HepG2 (cell line): Measurements from ENCODE around the gene HBQ1. TPM values are rescaled to one million over a fixed set of nuclear protein-coding genes. Genes with fewer than 3 reads are reported as not detected.

Source experiments
- HIC2 ChIP-seq: sonication (generic); formaldehyde crosslinking; IDR thresholded peaks from 2 replicates; pipeline ENCODE4 v1.9.0; 2022; ENCODE audit warnings: low read depth, missing genetic modification reagents
- KDM5A ChIP-seq: fragments of 200-600 bp; sonication (generic); IDR thresholded peaks from 2 replicates; pipeline ENCODE4 v1.7.0; 2018; ENCODE audit warnings: antibody characterized with exemption, mild to moderate bottlenecking, low read length, borderline replicate concordance
- MAFG ChIP-seq: sonication (generic); formaldehyde crosslinking; IDR thresholded peaks from 2 replicates; pipeline ENCODE4 v1.5.1; 2020; ENCODE audit warnings: mild to moderate bottlenecking, missing genetic modification reagents
- NFYC ChIP-seq: IDR thresholded peaks from 2 replicates; pipeline ENCODE4 v1.6.1; 2016; ENCODE audit warnings: missing genetic modification reagents, missing compliant biosample characterization
- PAX8 ChIP-seq: sonication (generic); formaldehyde crosslinking; IDR thresholded peaks from 2 replicates; pipeline ENCODE4 v1.8.0; 2022; ENCODE audit warnings: mild to moderate bottlenecking, missing genetic modification reagents, borderline replicate concordance
- PLSCR1 ChIP-seq: sonication (generic); formaldehyde crosslinking; IDR thresholded peaks from 2 replicates; pipeline ENCODE4 v1.5.0; 2020; ENCODE audit warnings: missing genetic modification reagents, mild to moderate bottlenecking, borderline replicate concordance
- RBAK ChIP-seq: sonication (generic); formaldehyde crosslinking; IDR thresholded peaks from 2 replicates; pipeline ENCODE4 v1.5.1; 2020; ENCODE audit warnings: mild to moderate bottlenecking, missing genetic modification reagents
- RFXAP ChIP-seq: sonication (generic); formaldehyde crosslinking; IDR thresholded peaks from 2 replicates; pipeline ENCODE4 v1.4.0; 2020; ENCODE audit warnings: missing genetic modification reagents, borderline replicate concordance
- SKIL ChIP-seq: sonication (generic); formaldehyde crosslinking; IDR thresholded peaks from 2 replicates; pipeline ENCODE4 v1.8.0; 2022; ENCODE audit warnings: missing genetic modification reagents, mild to moderate bottlenecking, moderate library complexity, borderline replicate concordance
- SNRNP70 ChIP-seq: fragments of 200-400 bp; formaldehyde crosslinking; IDR thresholded peaks from 2 replicates; pipeline ENCODE4 v1.6.1; 2017; ENCODE audit warnings: mild to moderate bottlenecking, low read depth, low read length, moderate library complexity
- ZFP62 ChIP-seq: sonication (generic); formaldehyde crosslinking; IDR thresholded peaks from 2 replicates; pipeline ENCODE4 v1.4.0; 2020; ENCODE audit warnings: missing genetic modification reagents
- ZNF121 ChIP-seq: sonication (generic); formaldehyde crosslinking; IDR thresholded peaks from 2 replicates; pipeline ENCODE4 v1.5.0; 2020; ENCODE audit warnings: mild to moderate bottlenecking, missing genetic modification reagents
- ZNF574 ChIP-seq: sonication (generic); formaldehyde crosslinking; IDR thresholded peaks from 2 replicates; pipeline ENCODE4 v1.4.0; 2020; ENCODE audit warnings: missing genetic modification reagents
- polyA plus RNA-seq, 8 experiments: library from polyadenylated mRNA; depleted of rRNA in 3 of 8; stranded (reverse) in 7 of 8; unstranded in 1 of 8; fragments of >200 nt; fragmentation: Illumina TruSeq in 4 of 8; extraction: Trizol in 4 of 8; gene quantifications; 2 replicates each; pipeline versions ENCODE4 v1.2.1 to v1.2.3, GENCODE V29; 2011 to 2016; ENCODE audit warnings: low read depth in 4 of 8, missing spikeins in 1 of 8, mixed read lengths in 1 of 8; ENCODE audit not compliant: insufficient read depth in 1 of 8
- total RNA-seq, 5 experiments: library from RNA; depleted of rRNA; stranded (reverse); fragments of >200 nt; fragmentation: Illumina TruSeq; extraction: Trizol; gene quantifications; 2 replicates each; pipeline ENCODE4 v1.2.3, GENCODE V29; 2016; ENCODE audit warnings: low read depth in 1 of 5

HBQ1 gene
- total and polyA plus RNA-seq, 2 of the 13 experiments (the other 11 are each of a cell fraction or from before 2014, with no cell fraction given), result 4.9 to 7.4 TPM

GRCh38 chr16:228852-229730 is 48.8 kb downstream of the HBQ1 start, which contains the start of gene LUC7L (continued):
- TF ChIP-seq SKIL (CRISPR knock-in tag), result peak; percentile 50
- TF ChIP-seq ZFP62 (CRISPR knock-in tag), result peak; percentile 97
- TF ChIP-seq SNRNP70, result no peak
- peak; percentile 47 for TF ChIP-seq HIC2 (CRISPR knock-in tag)
- TF ChIP-seq PLSCR1 (CRISPR knock-in tag), result peak; percentile 64; the same call in 1 of the 2 replicates
- peak; percentile 86; the same call in 1 of the 2 replicates for TF ChIP-seq PAX8
- TF ChIP-seq MAFG (CRISPR knock-in tag), result 0 out of 2 replicates have a peak, but pooled peaks have one; percentile 59
- peak; percentile 57; the same call in 1 of the 2 replicates for TF ChIP-seq NFYC (CRISPR knock-in tag)
- peak; percentile 96 for TF ChIP-seq ZNF574 (CRISPR knock-in tag)
- no peak for TF ChIP-seq RBAK (CRISPR knock-in tag)
- peak; percentile 93 for TF ChIP-seq RFXAP
- TF ChIP-seq ZNF121 (CRISPR knock-in tag), result no peak
- TF ChIP-seq KDM5A, result peak; percentile 80; the same call in 1 of the 2 replicates
